Mesenchymal stem cell (in vitro differentiated cells and primary cell): ENCODE results near the gene PTPRQ.
"Not testable (repeated sequence)": the region's sequence is repeated elsewhere in the genome, so short reads cannot be mapped to it uniquely, and the experiment has no call there.

Source experiments
- DNase-seq: peaks from one replicate; pipeline ENCODE4 v3.0.0-alpha.2; 2013
- H2AFZ ChIP-seq: one replicate; pipeline ENCODE4 v1.6.1; 2013; ENCODE audit warnings: low read depth, mild to moderate bottlenecking, control low read depth, inconsistent platforms, low read length, moderate library complexity
- H2AK5ac ChIP-seq: 2 replicates; pipeline ENCODE4 v1.6.1; 2013; ENCODE audit warnings: low read length, moderate library complexity, mild to moderate bottlenecking, inconsistent platforms; ENCODE audit not compliant: severe bottlenecking
- H2BK120ac ChIP-seq: one replicate; pipeline ENCODE4 v1.6.1; 2013; ENCODE audit warnings: low read depth, mild to moderate bottlenecking, inconsistent platforms, low read length, moderate library complexity
- H2BK12ac ChIP-seq, 2 experiments: one replicate each; pipeline ENCODE4 v1.6.1; 2013; ENCODE audit warnings: inconsistent platforms in 2 of 2, low read length in 2 of 2, mild to moderate bottlenecking in 2 of 2, moderate library complexity in 2 of 2, control low read depth in 1 of 2
- H2BK15ac ChIP-seq: one replicate; pipeline ENCODE4 v1.6.1; 2013; ENCODE audit warnings: mild to moderate bottlenecking, low read depth, inconsistent platforms; ENCODE audit not compliant: poor library complexity, severe bottlenecking
- H2BK5ac ChIP-seq: 2 replicates; pipeline ENCODE4 v1.6.1; 2013; ENCODE audit warnings: low read depth, mild to moderate bottlenecking, low read length, control low read depth, inconsistent platforms; ENCODE audit not compliant: poor library complexity, severe bottlenecking
- H3K14ac ChIP-seq, 2 experiments: one replicate each; pipeline ENCODE4 v1.6.1; 2013; ENCODE audit warnings: inconsistent platforms in 2 of 2, low read length in 2 of 2, control low read depth in 1 of 2, mild to moderate bottlenecking in 1 of 2, moderate library complexity in 1 of 2
- H3K18ac ChIP-seq, 2 experiments: one replicate each; pipeline ENCODE4 v1.6.1; 2013; ENCODE audit warnings: inconsistent platforms in 2 of 2, low read length in 2 of 2, control low read depth in 1 of 2, low read depth in 1 of 2, mild to moderate bottlenecking in 1 of 2
- H3K23ac ChIP-seq, 2 experiments: one replicate each; pipeline ENCODE4 v1.6.1; 2013; ENCODE audit warnings: inconsistent platforms in 2 of 2, low read length in 2 of 2, mild to moderate bottlenecking in 2 of 2, moderate library complexity in 2 of 2, control low read depth in 1 of 2
- H3K27ac ChIP-seq: 2 replicates; pipeline ENCODE4 v1.5.1; 2013; ENCODE audit warnings: mild to moderate bottlenecking, moderate library complexity, low read length, control low read depth, inconsistent platforms; ENCODE audit not compliant: poor library complexity, severe bottlenecking
- H3K27me3 ChIP-seq, 2 experiments: 2 replicates each; pipeline versions ENCODE4 v1.6.1 to v1.7.0; 2013; ENCODE audit warnings: low read length in 2 of 2, mild to moderate bottlenecking in 2 of 2, moderate library complexity in 2 of 2, control low read depth in 1 of 2, inconsistent platforms in 1 of 2; ENCODE audit not compliant: control insufficient read depth in 1 of 2, insufficient read depth in 1 of 2
- H3K36me3 ChIP-seq, 2 experiments: 2 replicates each; pipeline versions ENCODE4 v1.6.1 to v1.7.0; 2013; ENCODE audit warnings: low read length in 2 of 2, control low read depth in 1 of 2, inconsistent platforms in 1 of 2, low read depth in 1 of 2, mild to moderate bottlenecking in 1 of 2; ENCODE audit not compliant: insufficient read depth in 2 of 2, control insufficient read depth in 1 of 2
- H3K4ac ChIP-seq, 2 experiments: one replicate each; pipeline ENCODE4 v1.6.1; 2013; ENCODE audit warnings: inconsistent platforms in 2 of 2, low read length in 2 of 2, mild to moderate bottlenecking in 2 of 2, moderate library complexity in 2 of 2, control low read depth in 1 of 2, low read depth in 1 of 2
- H3K4me1 ChIP-seq: 2 replicates; pipeline ENCODE4 v1.6.1; 2013; ENCODE audit warnings: low read depth, low read length, control low read depth; ENCODE audit not compliant: control insufficient read depth, insufficient read depth
- H3K4me2 ChIP-seq: 2 replicates; pipeline ENCODE4 v1.6.1; 2013; ENCODE audit warnings: low read length, mild to moderate bottlenecking, inconsistent platforms; ENCODE audit not compliant: poor library complexity, severe bottlenecking
- H3K4me3 ChIP-seq, 2 experiments: 2 replicates each; pipeline versions ENCODE4 v1.5.1 to v1.7.0; 2013; ENCODE audit warnings: low read length in 2 of 2, mild to moderate bottlenecking in 2 of 2, control low read depth in 1 of 2, low read depth in 1 of 2; ENCODE audit not compliant: insufficient read depth in 1 of 2
- H3K79me1 ChIP-seq: replicated peaks from 2 replicates; pipeline ENCODE4 v1.6.1; 2013; ENCODE audit warnings: mild to moderate bottlenecking, control low read depth, low read length, inconsistent platforms; ENCODE audit not compliant: poor library complexity, severe bottlenecking
- H3K9ac ChIP-seq: 2 replicates; pipeline ENCODE4 v1.7.0; 2013; ENCODE audit warnings: mild to moderate bottlenecking, low read length, moderate library complexity
- H3K9me3 ChIP-seq: 2 replicates; pipeline ENCODE4 v1.7.0; 2013; ENCODE audit warnings: mild to moderate bottlenecking, low read length; ENCODE audit not compliant: control insufficient read depth
- H4K8ac ChIP-seq: one replicate; pipeline ENCODE4 v1.6.1; 2013; ENCODE audit warnings: inconsistent platforms, mild to moderate bottlenecking, low read length, moderate library complexity
- H4K91ac ChIP-seq: one replicate; pipeline ENCODE4 v1.6.1; 2013; ENCODE audit warnings: mild to moderate bottlenecking, low read length, inconsistent platforms
- WGBS: methylation state at CpG from one replicate; pipeline ENCODE4 v1.1.7; 2013; ENCODE audit warnings: mixed read lengths; 5-methylcytosine and 5-hydroxymethylcytosine counted together

The PTPRQ gene

GRCh38 chr12:80670214-80670613 lies 226.2 kb downstream of the PTPRQ start:
- Histone ChIP-seq H3K9ac (no peak overlapping the region), H2AK5ac (no peak overlapping the region), H3K4me1 (no peaks in the 10 kb centered on the region), H3K27me3 (no peaks in the 10 kb centered on the region), H4K91ac (no peak overlapping the region), H2BK120ac (no peak overlapping the region), H4K8ac (no peak overlapping the region), H3K4ac (no peak overlapping the region), H3K4me3 (no peak overlapping the region), H2BK5ac (no peak overlapping the region), H2BK12ac (no peak overlapping the region), H2BK15ac (no peak overlapping the region), H3K36me3 (no peaks in the 10 kb centered on the region), H3K27ac (no peak overlapping the region), H3K23ac (no peak overlapping the region), H3K18ac (no peak overlapping the region), H3K4me2 (no peak overlapping the region), H3K14ac (no peak overlapping the region), H2AFZ (no peak overlapping the region), H3K79me1 (no peaks in the 10 kb centered on the region), H3K9me3 (no peaks in the 10 kb centered on the region)
- no peak for DNase-seq
- WGBS, result 80% methylated on average over 4 of the region's 5 CpGs

GRCh38 chr12:80676042-80676636 lies 232.1 kb downstream of the PTPRQ start:
- not testable (repeated sequence) for H3K4me3 ChIP-seq, H3K14ac ChIP-seq, H3K9ac ChIP-seq, H4K91ac ChIP-seq, H3K4ac ChIP-seq, H3K27ac ChIP-seq, H2BK5ac ChIP-seq, H3K23ac ChIP-seq, H2BK12ac ChIP-seq, H3K27me3 ChIP-seq, H3K18ac ChIP-seq, H4K8ac ChIP-seq, H2BK120ac ChIP-seq, H3K79me1 ChIP-seq, H3K36me3 ChIP-seq, H3K4me2 ChIP-seq, H2AK5ac ChIP-seq, H3K9me3 ChIP-seq, H2BK15ac ChIP-seq, H2AFZ ChIP-seq, H3K4me1 ChIP-seq
- DNase-seq, result peak; percentile 35
- WGBS, result 88% methylated on average over 10 of the region's 13 CpGs

- H3K4ac ChIP-seq, result no peak overlapping the region
- H4K8ac ChIP-seq, result no peak overlapping the region
- H3K9me3 ChIP-seq, result no peaks in the 10 kb centered on the region
- H2AK5ac ChIP-seq, result no peak overlapping the region
- no peak overlapping the region for H3K27ac ChIP-seq
- DNase-seq, result no peak
- H3K4me2 ChIP-seq, result no peak overlapping the region
- H3K23ac ChIP-seq, result no peak overlapping the region
- no peaks in the 10 kb centered on the region for H3K79me1 ChIP-seq
- H2BK12ac ChIP-seq, result no peak overlapping the region
- no peaks in the 10 kb centered on the region for H3K36me3 ChIP-seq
- no peak overlapping the region for H2BK5ac ChIP-seq
- no peak overlapping the region for H4K91ac ChIP-seq
- no peak overlapping the region for H2BK120ac ChIP-seq
- H3K27me3 ChIP-seq, result no peaks in the 10 kb centered on the region
- no peak overlapping the region for H2AFZ ChIP-seq
- no peak overlapping the region for H3K9ac ChIP-seq
- 78% methylated on average over 1 of the region's 1 CpG for WGBS
- no peak overlapping the region for H3K14ac ChIP-seq
- no peak overlapping the region for H2BK15ac ChIP-seq
- H3K4me1 ChIP-seq, result no peaks in the 10 kb centered on the region
- H3K18ac ChIP-seq, result no peak overlapping the region
- H3K4me3 ChIP-seq, result no peak overlapping the region
Observed at GRCh38 chr12:80676856-80677255, 232.8 kb downstream of the PTPRQ start.

GRCh38 chr12:80677994-80678393 lies 234.0 kb downstream of the PTPRQ start:
- Histone ChIP-seq H4K91ac (no peak overlapping the region), H3K23ac (no peak overlapping the region), H3K9me3 (no peaks in the 10 kb centered on the region), H3K27ac (no peak overlapping the region), H3K27me3 (no peaks in the 10 kb centered on the region), H4K8ac (no peak overlapping the region), H3K79me1 (no peaks in the 10 kb centered on the region), H2BK12ac (no peak overlapping the region), H2BK5ac (no peak overlapping the region), H3K36me3 (no peaks in the 10 kb centered on the region), H2BK15ac (no peak overlapping the region), H2AFZ (no peak overlapping the region), H2BK120ac (no peak overlapping the region), H3K4me1 (no peaks in the 10 kb centered on the region), H3K4ac (no peak overlapping the region), H2AK5ac (no peak overlapping the region), H3K4me2 (no peak overlapping the region), H3K4me3 (no peak overlapping the region), H3K14ac (no peak overlapping the region), H3K18ac (no peak overlapping the region), H3K9ac (no peak overlapping the region)
- WGBS, result no CpG with 5 or more reads among the region's 1 CpG
- no peak for DNase-seq
